ENCODE measurements around the gene GNAS. TPM values are rescaled to one million over a fixed set of nuclear protein-coding genes. Genes with fewer than 3 reads are reported as not detected.

Gene GNAS
- total RNA-seq, 1 experiment from 2014 or later = 1,936 TPM

- POLR2A ChIA-PET = no interaction called here
- Histone ChIP-seq H3K9me3 (no peaks in the 10 kb centered on the region), H3K4me3 (ENCODE audit: low read depth, low read length) (no peak overlapping the region), H3K4me1 (no peaks in the 10 kb centered on the region), H3K36me3 (ENCODE audit: control insufficient read depth, insufficient read depth, low read length) (no peaks in the 10 kb centered on the region), H3K27me3 (replicated peaks; ENCODE audit: control insufficient read depth, insufficient read depth, low read length) (no peaks in the 10 kb centered on the region)
- intact Hi-C loops (cut with micrococcal nuclease; ENCODE audit: unreplicated experiment) = no loop called here
- no peak overlapping the region for H3K4me3 Mint-ChIP-seq (ENCODE audit: unreplicated experiment)
- CTCF ChIA-PET = interaction anchor here (0.6 to 1.6 kb wide), 3 partner anchors 165 to 590 kb away, joined by 3 read pairs; no protein-coding TSS in a partner anchor
- H3K27me3 Mint-ChIP-seq (ENCODE audit: insufficient read depth, unreplicated experiment) = peaks cover 20% of the 10 kb centered on the region
- H3K27ac Mint-ChIP-seq (ENCODE audit: unreplicated experiment) = no peak overlapping the region
- peaks cover 3% of the 10 kb centered on the region for H3K4me1 Mint-ChIP-seq (ENCODE audit: low read depth, unreplicated experiment)
- no peaks in the 10 kb centered on the region for H3K36me3 Mint-ChIP-seq (ENCODE audit: insufficient read depth, unreplicated experiment)
- TF ChIP-seq CTCF (IDR thresholded peaks at IDR 0.05; ENCODE audit: insufficient read depth in 1 of 2, low read depth in 1 of 2, low read length in 1 of 2, severe bottlenecking in 1 of 2, unreplicated experiment in 1 of 2) = no peak
- no peaks in the 10 kb centered on the region for H3K9me3 Mint-ChIP-seq (ENCODE audit: unreplicated experiment)
- DNase-seq = peak in 1 of 2 experiments; percentile 27
- BruUV-seq (replicated peaks) = no TSS peak
Measured at GRCh38 chr20:58865843-58866242, 13.3 kb downstream of the GNAS start.

GRCh38 chr20:58867211-58867610 is 14.7 kb downstream of the GNAS start:
- no peak overlapping the region for H3K27ac Mint-ChIP-seq (ENCODE audit: unreplicated experiment)
- peak in 1 of 2 experiments; percentile 13 for DNase-seq
- H3K4me3 ChIP-seq (ENCODE audit: low read depth, low read length) = no peak overlapping the region
- H3K27me3 Mint-ChIP-seq (ENCODE audit: insufficient read depth, unreplicated experiment) = peaks cover 23% of the 10 kb centered on the region
- H3K4me3 Mint-ChIP-seq (ENCODE audit: unreplicated experiment) = no peak overlapping the region
- POLR2A ChIA-PET = no interaction called here
- no peak for TF ChIP-seq CTCF (IDR thresholded peaks at IDR 0.05; ENCODE audit: insufficient read depth in 1 of 2, low read depth in 1 of 2, low read length in 1 of 2, severe bottlenecking in 1 of 2, unreplicated experiment in 1 of 2)
- no peaks in the 10 kb centered on the region for H3K9me3 ChIP-seq
- H3K9me3 Mint-ChIP-seq (ENCODE audit: unreplicated experiment) = no peaks in the 10 kb centered on the region
- H3K4me1 ChIP-seq = no peaks in the 10 kb centered on the region
- H3K4me1 Mint-ChIP-seq (ENCODE audit: low read depth, unreplicated experiment) = peaks cover 6% of the 10 kb centered on the region
- BruUV-seq (replicated peaks) = no TSS peak
- H3K36me3 Mint-ChIP-seq (ENCODE audit: insufficient read depth, unreplicated experiment) = no peaks in the 10 kb centered on the region
- no peaks in the 10 kb centered on the region for H3K27me3 ChIP-seq (replicated peaks; ENCODE audit: control insufficient read depth, insufficient read depth, low read length)
- H3K36me3 ChIP-seq (ENCODE audit: control insufficient read depth, insufficient read depth, low read length) = no peaks in the 10 kb centered on the region
- intact Hi-C loops (cut with micrococcal nuclease; ENCODE audit: unreplicated experiment) = loop anchor here (1.0 kb wide), 1 partner anchor 536 kb away; no protein-coding TSS in a partner anchor
- CTCF ChIA-PET = interaction anchor here (1.4 to 1.9 kb wide), 5 partner anchors 164 to 588 kb away, joined by 3 to 8 read pairs (median 3); no protein-coding TSS in a partner anchor

GRCh38 chr20:58868795-58869194 is 16.3 kb downstream of the GNAS start:
- DNase-seq = peak; percentile 53 to 68
- Histone ChIP-seq H3K36me3 (ENCODE audit: control insufficient read depth, insufficient read depth, low read length) (no peaks in the 10 kb centered on the region), H3K4me1 (no peaks in the 10 kb centered on the region), H3K4me3 (ENCODE audit: low read depth, low read length) (no peak overlapping the region), H3K9me3 (no peaks in the 10 kb centered on the region), H3K27me3 (replicated peaks; ENCODE audit: control insufficient read depth, insufficient read depth, low read length) (no peaks in the 10 kb centered on the region)
- H3K27me3 Mint-ChIP-seq (ENCODE audit: insufficient read depth, unreplicated experiment) = peaks cover 14% of the 10 kb centered on the region
- ChIA-PET POLR2A (no interaction called here), CTCF (no interaction called here)
- no peak overlapping the region for H3K4me3 Mint-ChIP-seq (ENCODE audit: unreplicated experiment)
- BruUV-seq (replicated peaks) = no TSS peak
- H3K4me1 Mint-ChIP-seq (ENCODE audit: low read depth, unreplicated experiment) = peaks cover 6% of the 10 kb centered on the region
- intact Hi-C loops (cut with micrococcal nuclease; ENCODE audit: unreplicated experiment) = no loop called here
- peak in 1 of 2 experiments; percentile 40 for TF ChIP-seq CTCF (IDR thresholded peaks at IDR 0.05; ENCODE audit: insufficient read depth in 1 of 2, low read depth in 1 of 2, low read length in 1 of 2, severe bottlenecking in 1 of 2, unreplicated experiment in 1 of 2)
- no peaks in the 10 kb centered on the region for H3K36me3 Mint-ChIP-seq (ENCODE audit: insufficient read depth, unreplicated experiment)
- H3K27ac Mint-ChIP-seq (ENCODE audit: unreplicated experiment) = no peak overlapping the region
- H3K9me3 Mint-ChIP-seq (ENCODE audit: unreplicated experiment) = no peaks in the 10 kb centered on the region
